HCEC 1CT (cell line): ENCODE results near the gene CWF19L2.
"Not testable (repeated sequence)": the region's sequence is repeated elsewhere in the genome, so short reads cannot be mapped to it uniquely, and the experiment has no call there.

Experiments
- DNase-seq: peaks from one replicate; pipeline ENCODE4 v3.0.0-alpha.2; 2017

CWF19L2 gene

DNA sequence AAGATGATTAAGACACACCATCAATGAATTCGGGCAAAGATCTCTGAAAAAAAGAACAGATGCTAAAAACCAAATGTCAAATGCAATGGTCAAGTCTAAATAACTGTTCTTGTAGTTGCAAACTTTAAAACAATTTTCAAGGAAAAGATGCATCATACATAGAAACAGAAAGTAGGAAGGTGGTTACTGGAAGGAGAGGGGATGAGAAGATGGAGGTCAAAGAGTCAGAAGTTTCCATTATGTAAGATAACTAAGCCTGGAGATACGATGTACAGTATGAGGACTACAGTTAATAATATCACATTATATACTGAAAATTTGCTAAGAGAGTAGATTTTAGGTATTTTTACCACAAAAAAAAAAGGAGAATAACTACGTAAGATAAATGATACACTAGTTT lies 27.1 kb downstream of the CWF19L2 start:
- no peak for DNase-seq

DNA sequence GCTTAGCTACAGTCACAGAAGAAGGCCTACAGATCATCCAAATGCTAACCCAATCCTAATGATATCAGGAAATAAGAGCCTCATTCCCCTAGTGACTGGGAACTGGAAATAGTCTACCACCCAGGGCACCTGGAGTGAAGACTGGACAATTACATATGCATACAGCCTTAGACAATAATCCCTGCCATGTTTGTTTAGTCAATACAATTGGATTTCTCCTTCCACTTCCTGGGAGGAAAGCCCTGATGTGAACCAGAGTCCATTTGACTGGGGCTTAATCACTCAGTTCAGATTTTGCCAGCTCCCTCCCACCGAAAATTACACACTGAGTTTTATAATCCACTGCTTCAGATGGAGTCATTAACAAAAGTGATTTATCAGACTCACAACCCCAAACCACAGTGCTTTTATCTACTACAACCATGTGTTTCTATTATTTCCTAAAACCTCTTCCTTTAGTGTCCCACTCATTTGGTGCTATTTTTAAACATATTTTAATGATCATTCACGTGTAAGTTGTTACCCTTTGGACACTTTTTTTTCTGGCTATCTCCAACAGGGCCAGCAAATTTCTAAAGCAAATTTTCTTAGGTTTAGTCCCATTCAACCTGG lies 29.9 kb downstream of the CWF19L2 start:
- no peak for DNase-seq

DNA sequence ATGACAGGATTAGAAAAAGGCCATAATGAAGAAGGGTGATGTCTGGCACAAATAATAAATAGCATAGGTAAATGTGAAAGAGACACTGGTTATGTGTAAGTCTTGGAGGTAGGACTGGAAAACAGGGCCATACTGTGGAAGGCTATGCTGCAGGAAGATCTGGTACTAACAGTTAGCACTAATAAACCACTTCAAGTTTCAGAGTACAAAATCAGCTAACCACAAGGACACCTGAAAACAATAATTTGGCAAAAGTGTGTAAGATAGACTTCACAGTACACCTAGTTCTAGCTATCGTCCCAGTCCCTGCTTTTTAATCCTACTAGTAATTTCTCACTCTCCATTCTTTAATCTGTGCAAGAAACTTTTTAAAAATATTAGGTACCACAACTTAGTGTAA lies 44.3 kb downstream of the CWF19L2 start:
- no peak for DNase-seq

DNA sequence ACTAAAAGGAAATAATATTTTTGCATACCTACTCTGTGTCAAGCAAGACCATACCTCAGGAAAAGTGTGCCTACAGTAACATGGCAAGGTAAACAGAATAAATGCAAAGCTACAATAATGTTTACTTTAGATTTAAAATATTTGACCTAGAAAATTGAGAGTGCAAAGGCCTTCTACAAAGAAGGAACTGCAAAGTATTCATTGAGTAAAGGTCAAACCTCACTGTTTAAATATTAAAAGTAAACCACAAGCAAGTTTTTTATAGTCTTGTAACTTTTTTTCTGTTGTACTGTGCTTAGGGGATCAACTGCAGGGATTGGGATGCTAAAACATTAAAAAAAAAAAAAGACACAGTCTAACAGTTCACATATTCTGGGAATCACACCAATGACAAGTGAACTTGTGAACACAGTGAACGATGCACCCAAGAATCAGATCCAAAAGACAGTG lies 48.8 kb downstream of the CWF19L2 start:
- no peak for DNase-seq

DNA sequence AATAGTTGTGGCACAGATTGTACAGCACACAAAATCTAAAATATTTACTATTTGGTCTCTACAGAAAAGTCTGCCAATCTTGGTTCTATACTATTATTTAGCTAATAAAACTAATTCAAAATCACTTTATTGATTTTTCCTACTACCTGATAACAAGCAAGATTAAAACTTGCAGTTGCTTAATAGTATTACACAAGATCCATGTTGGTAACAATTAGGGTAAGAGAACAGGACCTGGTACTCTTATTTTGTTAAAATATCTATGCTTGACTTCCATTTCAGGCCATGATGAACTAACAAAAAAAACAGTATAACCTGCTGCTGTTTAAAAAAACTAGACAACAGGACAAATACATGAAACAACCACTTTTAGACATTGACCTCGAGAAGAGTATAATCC lies 52.4 kb downstream of the CWF19L2 start:
- DNase-seq: no peak

DNA sequence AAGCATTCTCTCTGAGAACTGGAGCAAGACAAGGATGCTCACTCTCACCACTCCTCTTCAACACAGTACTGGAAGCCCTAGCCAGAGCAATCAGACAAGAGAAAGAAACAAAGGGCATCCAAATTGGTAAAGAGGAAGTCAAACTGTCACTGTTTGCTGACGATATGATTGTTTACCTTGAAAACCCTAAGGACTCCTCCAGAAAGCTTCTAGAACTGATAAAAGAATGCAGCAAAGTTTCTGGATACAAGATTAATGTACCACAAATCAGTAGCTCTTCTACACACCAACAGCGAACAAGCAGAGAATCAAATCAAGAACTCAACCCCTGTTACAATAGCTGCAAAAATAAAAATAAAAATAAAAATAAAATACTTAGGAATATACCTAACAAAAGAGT lies 56.5 kb downstream of the CWF19L2 start:
- DNase-seq: not testable (repeated sequence)

DNA sequence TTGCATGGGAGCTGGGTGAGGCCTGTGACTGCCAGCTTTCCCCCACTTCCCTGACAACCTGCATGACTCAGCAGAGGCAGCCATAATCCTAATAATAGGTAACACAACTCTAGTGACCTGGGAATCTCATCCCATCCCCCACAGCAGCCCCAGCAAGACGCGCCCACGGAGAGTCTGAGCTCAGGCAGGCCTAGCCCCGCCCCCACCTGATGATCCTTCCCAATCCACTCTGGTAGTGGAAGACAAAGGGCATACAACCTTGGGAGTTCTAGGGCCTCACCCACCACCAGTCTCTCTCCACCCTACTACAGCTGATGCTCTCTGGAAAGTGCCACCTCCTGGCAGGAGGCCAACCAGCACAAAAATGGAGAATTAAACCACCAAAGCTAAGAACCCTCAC lies 60.3 kb downstream of the CWF19L2 start:
- no peak for DNase-seq

DNA sequence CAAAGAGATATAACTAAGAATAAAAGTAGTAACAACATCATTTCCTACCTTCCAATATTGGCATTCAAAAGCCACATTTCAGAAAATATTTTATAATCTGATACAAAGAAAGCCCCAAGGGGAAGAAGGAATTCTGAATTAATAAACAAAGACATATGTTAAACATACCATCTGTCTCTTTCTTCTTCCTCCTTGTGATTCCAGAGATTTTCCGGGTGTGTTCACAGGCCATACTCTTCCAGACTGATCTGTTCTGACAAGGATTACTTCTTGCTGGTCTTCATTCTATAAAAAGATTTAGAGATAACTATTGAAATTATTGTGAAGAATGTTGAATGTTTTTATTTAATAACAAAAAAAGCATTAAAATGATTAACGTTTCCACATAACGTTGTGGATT lies 65.0 kb downstream of the CWF19L2 start:
- no peak for DNase-seq

DNA sequence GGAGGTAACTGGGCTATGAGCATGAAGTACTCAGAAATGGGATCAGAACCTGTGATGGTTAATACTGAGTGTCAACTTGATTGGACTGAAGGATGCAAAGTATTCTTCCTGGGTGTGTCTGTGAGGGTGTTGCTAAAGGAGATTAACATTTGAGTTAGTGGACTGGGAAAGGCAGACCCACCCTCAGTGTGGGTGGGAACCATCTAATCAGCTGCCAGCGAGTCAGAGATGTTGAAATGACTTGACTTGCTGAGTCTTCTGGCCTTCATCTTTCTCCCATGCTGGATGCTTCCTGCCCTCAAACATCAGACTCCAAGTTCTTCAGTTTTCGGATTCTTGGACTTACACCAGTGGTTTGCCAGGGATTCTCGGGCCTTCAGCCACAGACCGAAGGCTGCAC lies 66.9 kb downstream of the CWF19L2 start:
- DNase-seq: not testable (repeated sequence)

DNA sequence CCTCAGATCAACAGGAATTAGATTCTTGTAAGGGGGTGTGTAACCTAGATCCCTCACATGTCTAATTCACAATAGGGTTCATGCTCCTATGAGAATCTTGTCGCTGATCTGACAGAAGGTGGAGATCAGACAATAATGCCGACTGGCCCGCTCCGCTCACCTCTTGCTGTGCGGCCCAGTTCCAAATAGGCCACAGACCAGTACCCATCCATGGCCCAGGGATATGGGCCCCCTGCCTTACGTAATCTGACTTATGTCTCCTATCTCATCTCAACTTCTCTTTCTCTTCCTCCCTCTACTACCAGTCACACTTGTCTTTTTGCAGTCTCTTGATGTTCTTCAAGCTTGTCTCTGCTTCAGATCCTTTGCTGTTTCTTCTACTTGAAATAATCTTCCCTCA lies 70.0 kb downstream of the CWF19L2 start:
- no peak for DNase-seq

DNA sequence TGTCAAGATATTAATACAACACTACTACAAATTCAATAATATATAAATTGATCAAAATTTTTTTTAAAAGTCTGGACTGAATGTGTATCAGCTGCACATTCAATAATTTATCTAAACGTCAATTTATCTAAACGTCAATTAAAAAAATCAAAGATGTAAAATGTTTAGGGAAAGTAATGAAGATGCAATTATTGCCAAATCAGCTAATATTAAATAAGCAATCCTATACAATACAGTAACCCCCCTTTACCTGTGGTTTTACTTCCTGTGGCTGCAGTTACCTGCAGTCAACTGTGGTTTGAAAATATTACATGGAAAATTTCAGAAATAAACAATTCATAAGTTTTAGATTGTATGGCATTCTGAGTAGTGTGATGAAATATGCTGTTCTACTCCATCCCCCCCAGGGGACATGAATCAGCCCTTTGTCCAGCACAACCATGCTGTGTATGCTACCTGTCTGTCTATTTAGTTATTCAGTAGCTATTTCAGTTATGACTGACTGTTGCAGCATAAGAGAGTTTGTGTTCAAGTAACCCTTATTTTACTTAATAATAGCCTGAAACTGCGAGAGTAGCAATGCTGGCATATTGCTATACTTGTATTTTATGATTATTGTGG lies 72.2 kb downstream of the CWF19L2 start:
- DNase-seq: peak; percentile 1

DNA sequence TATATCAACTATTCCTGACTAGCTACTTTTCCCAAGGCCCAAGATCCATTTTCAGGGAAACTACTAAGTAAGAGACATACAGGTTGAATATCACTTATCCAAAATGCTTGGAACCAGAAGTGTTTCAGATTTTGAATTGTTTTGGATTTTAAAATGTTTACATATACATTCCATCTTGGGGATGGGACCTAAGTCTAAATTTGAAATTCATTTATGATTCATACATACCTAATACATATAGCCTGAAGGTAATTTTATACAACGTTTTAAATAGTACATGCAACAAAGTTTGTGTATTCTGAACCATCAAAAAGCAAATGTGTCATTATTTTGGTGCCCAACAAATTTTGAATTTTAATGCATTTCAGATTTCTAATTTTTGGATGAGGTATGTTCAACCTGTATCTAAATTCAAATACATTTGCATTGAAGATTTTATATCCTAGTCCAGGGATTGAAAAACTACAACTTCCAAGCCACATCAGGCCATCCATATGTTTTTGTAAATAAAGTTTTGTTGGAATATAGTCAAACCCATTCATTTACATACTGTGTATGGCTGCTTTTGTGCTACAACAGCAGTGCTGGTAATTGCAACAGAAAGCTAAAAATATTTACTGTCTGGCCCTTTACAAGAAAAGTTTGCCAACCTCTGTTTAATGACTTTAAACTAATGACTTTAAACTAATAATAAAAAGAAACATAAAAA lies 73.3 kb downstream of the CWF19L2 start:
- no peak for DNase-seq

DNA sequence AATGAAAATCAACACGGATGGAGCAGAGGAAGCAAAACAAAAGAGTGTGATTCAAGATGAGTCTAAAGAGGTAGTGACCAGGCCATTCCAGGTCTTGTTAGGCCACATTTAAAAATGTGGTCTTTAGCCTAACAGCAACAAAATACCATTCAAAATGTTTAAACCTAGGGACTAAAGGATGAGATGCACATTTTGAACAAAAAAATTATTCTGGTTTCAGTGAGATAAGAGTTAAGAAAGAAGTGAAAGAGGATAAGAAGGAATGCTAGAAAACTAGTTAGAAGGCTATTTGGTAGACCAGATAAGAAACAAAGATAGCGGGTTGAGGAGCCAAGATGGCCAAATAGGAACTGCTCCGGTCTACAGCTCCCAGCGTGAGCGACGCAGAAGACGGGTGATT lies 85.2 kb downstream of the CWF19L2 start:
- DNase-seq: no peak

DNA sequence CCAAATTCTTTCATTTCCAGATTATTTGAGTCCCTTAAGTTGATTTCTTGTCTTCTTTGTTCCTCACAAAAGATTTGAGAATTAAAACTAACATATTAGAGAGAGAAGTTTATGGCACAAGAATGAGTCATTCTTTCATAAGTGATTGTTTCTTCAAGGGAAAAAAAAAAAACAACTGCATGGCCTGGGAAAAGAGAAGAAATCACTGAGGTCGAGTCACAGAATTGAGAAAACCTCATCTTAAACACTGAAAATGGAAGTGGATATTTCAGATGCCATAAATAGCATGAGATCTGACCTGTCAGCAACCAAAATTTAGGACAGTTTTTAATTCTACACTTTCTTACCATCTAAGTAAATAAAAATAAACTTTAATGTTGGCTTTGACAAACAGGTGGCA lies 87.2 kb downstream of the CWF19L2 start:
- DNase-seq: peak; percentile 40

DNA sequence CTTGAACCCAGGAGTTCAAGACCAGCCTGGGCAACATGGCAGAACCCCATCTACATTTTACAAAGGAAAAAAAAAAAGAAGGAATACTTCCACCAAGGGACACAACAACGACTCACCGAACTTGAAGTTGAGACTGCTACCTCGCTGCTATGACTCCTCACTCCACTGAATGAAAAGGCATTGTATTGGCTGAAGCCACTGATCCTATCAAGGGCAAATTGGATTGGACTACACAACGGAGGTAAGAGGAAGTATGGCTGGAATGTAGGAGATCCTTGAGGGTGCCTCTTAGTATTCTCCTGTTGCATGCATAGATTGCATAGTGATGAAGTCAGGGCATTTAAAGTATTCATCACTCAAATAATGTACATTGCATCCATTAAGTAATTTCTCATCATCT lies 97.9 kb downstream of the CWF19L2 start:
- DNase-seq: no peak

DNA sequence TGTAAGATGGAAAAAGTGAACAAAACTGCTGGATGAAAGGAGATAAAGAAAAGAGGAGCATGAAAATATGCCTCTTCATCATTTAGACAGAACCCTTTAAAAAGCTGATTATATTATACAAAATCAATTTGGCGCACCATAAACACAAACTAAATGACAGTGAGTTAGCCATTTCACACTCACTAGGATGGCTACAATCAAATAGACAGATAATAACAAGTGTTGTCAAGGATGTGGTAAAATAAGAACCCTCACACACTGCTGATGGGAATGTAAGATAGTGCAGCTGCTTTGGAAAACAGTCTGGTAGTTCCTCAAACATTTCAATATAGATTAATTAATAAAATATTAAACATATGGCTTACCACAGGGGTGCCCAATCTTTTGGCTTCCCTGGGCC lies 99.7 kb downstream of the CWF19L2 start:
- DNase-seq: no peak

DNA sequence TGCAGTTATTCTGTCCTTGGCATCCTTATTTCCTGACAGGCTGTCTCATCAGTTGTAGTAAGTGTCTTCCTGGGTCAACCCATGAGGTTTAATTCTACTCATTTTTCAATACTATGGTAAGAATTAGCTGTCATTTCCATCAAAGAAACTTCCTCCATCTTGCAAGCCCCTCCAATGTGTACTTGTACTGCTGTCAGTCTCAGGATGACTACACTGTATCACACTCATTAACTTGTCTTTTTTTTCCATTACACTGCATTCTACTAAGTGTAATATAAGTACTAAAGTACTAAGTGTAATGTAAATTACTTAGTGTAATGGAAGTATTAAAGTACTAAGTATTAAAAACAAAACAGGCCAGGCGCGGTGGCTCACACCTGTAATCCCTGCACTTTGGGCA lies 102.8 kb downstream of the CWF19L2 start:
- no peak for DNase-seq

DNA sequence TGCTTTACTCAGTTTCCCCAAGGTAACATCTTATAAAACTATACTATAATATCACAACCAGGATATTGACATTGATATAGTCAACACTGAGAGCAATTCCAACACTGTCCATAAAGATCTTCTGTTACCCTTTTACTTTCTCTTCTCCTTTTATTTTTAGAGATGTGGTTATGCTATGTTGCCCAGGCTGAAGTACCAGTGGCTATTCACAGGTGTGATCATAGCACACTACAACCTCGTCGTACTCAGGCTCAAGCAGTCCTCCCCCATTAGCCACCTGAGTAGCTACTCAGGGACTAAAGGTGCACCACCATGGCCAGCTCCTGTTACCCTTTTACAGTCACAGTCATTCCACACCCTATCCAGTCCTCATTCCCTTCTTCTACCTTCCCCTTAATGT lies 119.7 kb downstream of the CWF19L2 start:
- DNase-seq: no peak

DNA sequence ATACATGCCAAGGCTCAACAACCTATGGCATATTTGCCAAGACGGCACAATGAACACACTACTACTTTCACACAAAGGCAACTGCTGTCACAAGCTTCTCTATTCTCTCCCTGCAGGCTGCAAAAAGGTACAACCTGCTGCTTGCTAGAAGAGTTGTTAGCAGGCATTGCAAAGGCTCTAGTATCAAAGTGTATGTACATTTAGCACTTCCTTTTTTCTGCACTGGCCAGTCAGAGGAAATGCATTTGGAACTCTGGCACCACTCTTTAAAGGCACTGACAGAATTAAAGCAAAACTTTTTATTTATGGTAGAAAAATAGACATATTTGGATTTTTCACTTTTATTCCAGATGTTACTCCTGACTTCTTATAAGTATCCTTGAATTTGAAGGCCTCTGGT lies 125.9 kb downstream of the CWF19L2 start:
- no peak for DNase-seq

DNA sequence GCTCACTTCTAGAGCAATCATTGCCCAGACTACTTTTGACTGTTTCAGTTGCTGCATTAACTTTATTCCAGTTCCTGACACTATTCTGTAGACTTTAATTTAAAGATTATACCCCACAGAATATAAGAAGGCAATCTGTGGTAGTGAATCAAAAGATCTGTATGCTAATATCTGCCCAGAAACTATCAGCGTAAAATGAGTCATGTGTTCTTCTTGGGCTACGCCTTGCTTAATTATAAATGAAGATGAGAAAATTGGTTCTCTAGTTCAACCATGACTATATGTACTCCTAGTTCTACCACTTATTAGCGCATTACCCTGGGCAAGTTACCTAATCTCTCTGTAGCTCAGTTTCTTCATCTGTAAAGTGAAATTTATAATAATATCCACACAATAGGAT lies 128.5 kb downstream of the CWF19L2 start:
- DNase-seq: no peak

DNA sequence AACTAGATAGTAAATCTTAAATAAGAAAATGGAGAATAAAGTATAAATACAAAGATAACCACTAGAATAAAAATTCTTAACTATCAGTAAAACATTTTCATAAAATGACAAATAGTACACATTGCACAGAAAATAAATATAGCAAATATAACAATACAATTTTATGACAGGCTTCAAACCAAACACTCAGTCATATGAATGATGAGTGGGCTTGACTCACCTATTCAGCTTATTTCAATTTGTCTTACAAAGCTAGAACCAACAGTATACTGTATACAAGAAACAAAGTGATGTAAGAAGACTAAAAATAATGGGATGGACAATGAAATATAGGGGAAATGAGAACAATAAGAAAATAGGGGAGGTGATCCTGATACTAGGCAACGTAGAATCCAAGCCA lies 141.2 kb downstream of the CWF19L2 start:
- DNase-seq: no peak

DNA sequence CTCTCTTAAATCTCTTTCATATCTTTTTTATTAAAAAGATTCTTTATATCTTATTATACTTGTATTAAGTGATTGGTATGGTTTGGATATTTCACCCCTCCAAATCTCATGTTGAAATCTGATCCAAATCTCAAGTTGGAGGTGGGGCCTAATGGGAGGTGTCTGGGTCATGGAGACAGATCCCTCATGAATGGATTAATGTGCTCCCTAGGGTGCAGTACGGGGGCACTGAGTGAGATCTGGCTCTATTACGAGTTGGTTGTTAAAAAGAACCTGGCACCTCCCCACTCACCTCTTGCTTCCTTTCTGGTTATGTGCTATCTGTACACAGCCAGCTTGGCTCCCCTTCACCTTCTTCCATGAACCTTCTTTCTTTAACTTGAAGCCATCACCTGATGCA lies 149.6 kb downstream of the CWF19L2 start:
- DNase-seq: no peak

DNA sequence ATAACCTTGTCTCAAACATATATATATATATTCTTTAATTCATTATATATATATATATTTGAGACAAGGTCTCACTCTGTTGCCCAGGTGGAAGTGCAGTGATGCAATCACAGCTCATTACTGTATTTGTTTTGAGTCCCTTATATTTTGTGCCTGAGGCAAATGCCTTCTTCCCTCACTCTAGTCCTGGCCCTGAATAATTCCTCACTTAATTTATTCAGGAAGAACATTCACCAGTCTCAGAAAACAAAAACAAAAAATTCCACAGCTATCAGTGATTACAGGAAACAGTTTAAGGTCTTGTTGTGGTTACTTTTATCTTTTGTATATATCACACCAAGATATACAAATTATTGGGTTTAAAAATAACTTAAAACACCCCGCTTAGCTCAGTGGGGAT lies 155.7 kb downstream of the CWF19L2 start:
- no peak for DNase-seq

DNA sequence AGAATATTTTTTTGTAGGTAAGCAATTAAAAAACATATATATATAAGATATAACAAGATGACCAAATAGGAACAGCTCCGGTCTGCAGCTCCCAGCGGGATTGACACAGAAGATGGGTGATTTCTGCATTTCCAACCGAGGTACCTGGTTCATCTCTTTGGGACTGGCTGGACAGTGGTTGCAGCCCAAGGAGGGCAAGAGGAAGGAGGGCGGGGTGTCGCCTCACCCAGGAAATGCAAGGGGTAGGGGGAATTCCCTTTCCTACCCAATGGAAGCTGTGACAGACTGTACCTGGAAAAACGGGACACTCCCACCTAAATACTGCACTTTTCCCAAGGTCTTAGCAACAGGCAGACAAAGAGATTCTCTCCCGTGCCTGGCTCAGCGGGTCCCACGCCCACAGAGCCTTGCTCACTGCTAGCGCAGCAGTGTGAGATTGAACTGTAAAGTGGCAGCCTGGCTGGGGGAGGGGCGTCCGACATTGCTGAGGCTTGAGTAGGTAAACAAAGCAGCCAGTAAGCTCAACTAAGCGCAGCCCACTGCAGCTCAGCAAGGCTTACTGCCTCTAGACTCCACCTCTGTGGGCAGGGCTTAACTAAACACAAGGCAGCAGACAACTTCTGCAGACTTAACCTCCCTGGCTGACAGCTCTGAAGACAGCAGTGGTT lies 163.8 kb downstream of the CWF19L2 start:
- no peak for DNase-seq
